Fibroblast of villous mesenchyme (primary cell): Measurements from ENCODE around the gene ZG16. TPM values are rescaled to one million over a fixed set of nuclear protein-coding genes. Genes with fewer than 3 reads are reported as not detected.
"Not testable (repeated sequence)": the region's sequence is repeated elsewhere in the genome, so short reads cannot be mapped to it uniquely, and the experiment has no call there.

ENCODE experiments used
- DNase-seq: peaks from one replicate; pipeline ENCODE4 v3.0.0-alpha.2; 2010; ENCODE audit warnings: low read depth
- H3K4me3 ChIP-seq: 2 replicates; pipeline ENCODE4 v1.5.1; 2011; ENCODE audit warnings: low read depth, mild to moderate bottlenecking, low read length
- CTCF ChIP-seq: IDR thresholded peaks from 2 replicates; pipeline ENCODE4 v1.5.1; 2012; ENCODE audit warnings: low read depth, mild to moderate bottlenecking, low read length; ENCODE audit not compliant: insufficient read depth
- total RNA-seq: library from RNA; depleted of rRNA; stranded (reverse); fragments of >200 nt; gene quantifications from 2 replicates; pipeline ENCODE4 v1.2.3, GENCODE V29; 2012

Gene ZG16
- total RNA-seq, 1 donor, result not detected

- no peak for TF ChIP-seq CTCF
- DNase-seq, result no peak
- no peak overlapping the region for H3K4me3 ChIP-seq
Observed at GRCh38 chr16:29737713-29738112, 40.3 kb upstream of the ZG16 start.

- no peak for TF ChIP-seq CTCF
- DNase-seq, result no peak
- H3K4me3 ChIP-seq, result no peak overlapping the region
Observed at GRCh38 chr16:29738514-29738913, 39.5 kb upstream of the ZG16 start.

- H3K4me3 ChIP-seq, DNase-seq: not testable (repeated sequence)
Observed at GRCh38 chr16:29739927-29740629, 38.0 kb upstream of the ZG16 start.

GRCh38 chr16:29740630-29741015 lies 37.4 kb upstream of the ZG16 start:
- not testable (repeated sequence) for DNase-seq, H3K4me3 ChIP-seq

- TF ChIP-seq CTCF, result no peak
- DNase-seq, result no peak
- H3K4me3 ChIP-seq, result no peak overlapping the region
Observed at GRCh38 chr16:29742683-29743275, 35.3 kb upstream of the ZG16 start.

- no peak overlapping the region for H3K4me3 ChIP-seq
- no peak for DNase-seq
- no peak for TF ChIP-seq CTCF
Observed at GRCh38 chr16:29743475-29743826, 34.6 kb upstream of the ZG16 start.

GRCh38 chr16:29743827-29744531 lies 34.1 kb upstream of the ZG16 start:
- no peak overlapping the region for H3K4me3 ChIP-seq
- TF ChIP-seq CTCF, result no peak
- no peak for DNase-seq
